IPS-NIHi7 (cell line): ENCODE measurements around the gene RASGRP2.
"Not testable (repeated sequence)": the region's sequence is repeated elsewhere in the genome, so short reads cannot be mapped to it uniquely, and the experiment has no call there.

Experiments used
- DNase-seq: peaks from one replicate; pipeline ENCODE4 v3.0.0; 2012; ENCODE audit warnings: mixed read lengths; ENCODE audit errors: extremely low spot score

RASGRP2 gene

DNA sequence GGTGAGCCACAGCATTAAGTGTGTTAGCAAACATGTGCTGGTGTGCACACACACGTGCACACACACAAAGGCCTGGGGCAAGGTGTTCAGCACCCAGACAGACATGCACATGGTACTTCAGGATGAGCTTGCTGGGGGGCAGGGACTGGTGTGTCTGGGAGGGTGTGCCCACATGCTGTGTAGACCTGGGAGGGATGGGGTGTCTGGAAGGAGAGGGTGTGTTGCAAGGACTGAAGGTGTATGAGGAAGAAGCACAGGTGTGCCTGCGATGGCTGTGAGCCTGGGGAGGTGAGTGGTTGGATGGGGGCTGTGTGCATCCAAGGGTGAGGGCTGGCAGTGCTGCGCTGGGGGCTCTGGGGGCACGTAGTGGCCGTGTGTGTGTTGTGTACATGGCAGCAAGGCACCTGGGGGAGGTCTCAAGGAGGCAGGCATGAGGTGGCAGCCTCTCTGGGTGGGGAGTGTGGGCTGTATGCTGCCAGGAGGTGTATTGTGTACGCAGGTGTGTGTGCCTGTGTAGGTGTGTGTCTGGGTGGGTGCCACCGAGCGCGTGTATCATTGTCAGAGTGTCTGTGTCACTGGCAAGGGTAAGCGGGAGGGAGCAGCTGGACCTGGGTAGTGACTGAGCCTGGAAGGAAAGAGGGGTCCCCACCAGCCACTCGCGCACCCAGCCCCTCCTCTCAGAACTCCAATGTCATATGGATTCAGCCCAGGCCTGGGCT, 23.1 kb downstream of the RASGRP2 start:
- no peak for DNase-seq

DNA sequence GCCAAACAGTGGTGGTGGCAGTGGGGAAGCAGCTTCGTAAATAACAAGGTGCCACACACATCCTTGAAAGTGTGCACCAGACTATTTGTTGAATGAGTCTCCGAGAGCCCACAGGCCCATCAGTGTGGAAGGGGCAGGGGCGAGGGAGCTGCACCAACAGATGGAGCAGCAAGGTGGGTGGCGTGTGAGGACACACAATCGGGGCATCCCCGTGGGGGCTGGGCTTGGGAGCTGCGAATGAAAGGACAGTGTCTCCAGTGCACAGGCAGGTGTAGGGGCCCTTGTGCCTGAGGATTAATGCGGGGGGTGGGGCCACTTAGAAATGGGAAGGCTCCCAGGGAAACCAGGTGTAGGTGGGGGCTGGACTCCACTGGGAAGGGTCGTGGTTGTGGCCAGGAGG, 23.8 kb downstream of the RASGRP2 start:
- DNase-seq = no peak

GRCh38 chr11:64719406-64719805, 24.5 kb downstream of the RASGRP2 start:
- DNase-seq = no peak

GRCh38 chr11:64718780-64719124, 25.2 kb downstream of the RASGRP2 start:
- DNase-seq = no peak

DNA sequence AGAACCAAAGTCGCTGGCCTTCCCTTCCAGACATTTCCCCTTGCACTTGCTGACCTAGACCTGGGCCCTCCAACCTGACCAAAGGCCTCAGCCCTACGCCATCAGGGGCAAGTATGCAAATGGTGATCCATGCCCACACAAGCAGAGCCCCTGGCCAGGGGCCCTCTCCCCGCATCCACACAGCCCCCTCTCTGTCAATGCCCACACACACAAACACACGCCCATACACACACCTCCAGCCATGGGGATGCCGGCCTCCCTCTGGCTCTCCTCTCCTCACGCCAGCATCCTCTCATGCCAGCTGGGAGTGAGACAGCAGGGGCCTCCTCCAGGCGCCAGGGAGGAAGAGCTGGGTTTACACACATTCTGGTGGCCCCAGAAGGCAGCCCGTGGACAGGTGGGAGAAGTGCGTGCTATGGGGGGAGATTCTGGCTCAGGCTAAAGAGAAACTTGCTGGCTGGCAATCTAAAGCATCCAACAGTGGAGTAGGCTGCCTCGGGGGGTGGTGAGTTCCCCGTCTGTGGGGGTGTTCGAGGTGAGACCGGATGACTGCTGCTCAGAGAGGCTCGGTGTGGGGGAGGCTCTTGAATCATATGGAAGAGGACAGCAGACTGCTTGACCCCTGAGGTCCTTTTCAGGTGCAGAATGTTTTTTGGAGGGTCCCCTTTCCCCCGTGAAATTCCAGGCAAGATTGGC, 25.7 kb downstream of the RASGRP2 start:
- no peak for DNase-seq

DNA sequence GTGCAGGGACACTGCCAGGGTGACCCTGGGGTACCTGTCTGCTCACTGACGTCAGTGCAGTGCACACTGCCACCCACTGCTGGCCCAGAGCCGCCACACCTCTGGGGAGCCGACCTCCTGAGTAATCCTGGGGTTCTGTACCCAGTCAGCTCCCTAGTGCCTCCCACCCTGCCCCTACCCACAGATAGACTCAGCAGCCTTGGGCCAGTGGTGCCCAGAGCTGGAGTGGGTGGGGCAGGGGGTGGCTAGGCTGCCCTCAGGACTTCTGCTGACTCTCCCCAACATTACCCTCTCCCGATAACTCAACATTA, 26.7 kb downstream of the RASGRP2 start:
- DNase-seq = no peak

GRCh38 chr11:64716473-64717267, 27.3 kb downstream of the RASGRP2 start:
- no peak for DNase-seq

DNA sequence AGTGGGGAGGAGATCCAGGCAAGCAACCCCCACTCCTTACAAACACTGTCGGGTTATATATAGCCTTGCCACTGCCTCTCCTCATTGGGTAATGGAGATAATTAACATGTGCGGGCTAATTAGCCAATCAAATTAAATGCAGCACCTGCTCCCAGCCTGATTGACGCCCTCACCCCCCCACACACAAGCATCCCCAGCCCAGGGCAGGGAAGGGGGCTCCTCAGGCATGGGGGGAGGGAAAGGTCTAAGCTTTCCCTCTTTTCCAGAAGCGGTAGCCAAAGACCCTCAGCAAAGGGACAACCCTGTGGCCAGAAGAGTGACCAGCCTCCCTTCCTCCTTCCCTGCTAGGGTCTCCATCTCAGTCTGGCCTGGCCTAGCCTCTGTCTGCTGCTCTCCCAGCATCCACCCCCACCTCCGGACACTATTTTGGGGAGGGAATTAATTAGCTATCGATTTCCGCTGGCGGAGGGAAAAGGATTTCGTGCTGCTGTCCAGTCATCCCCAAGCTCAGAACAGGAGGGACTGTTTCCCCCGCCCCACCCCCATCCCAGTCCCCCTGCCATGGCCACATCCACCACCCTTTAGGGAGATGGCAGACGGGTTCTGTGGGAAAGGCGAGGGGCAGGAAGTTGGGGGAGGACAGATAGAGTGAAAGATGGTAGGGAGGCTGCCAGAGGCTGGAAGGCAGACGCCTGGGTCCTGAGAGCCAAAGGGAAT, 28.0 kb downstream of the RASGRP2 start:
- DNase-seq = no peak

- DNase-seq = no peak
Measured at GRCh38 chr11:64715110-64715509, 28.8 kb downstream of the RASGRP2 start.

- no peak for DNase-seq
Measured at GRCh38 chr11:64714666-64715065, 29.3 kb downstream of the RASGRP2 start.

DNA sequence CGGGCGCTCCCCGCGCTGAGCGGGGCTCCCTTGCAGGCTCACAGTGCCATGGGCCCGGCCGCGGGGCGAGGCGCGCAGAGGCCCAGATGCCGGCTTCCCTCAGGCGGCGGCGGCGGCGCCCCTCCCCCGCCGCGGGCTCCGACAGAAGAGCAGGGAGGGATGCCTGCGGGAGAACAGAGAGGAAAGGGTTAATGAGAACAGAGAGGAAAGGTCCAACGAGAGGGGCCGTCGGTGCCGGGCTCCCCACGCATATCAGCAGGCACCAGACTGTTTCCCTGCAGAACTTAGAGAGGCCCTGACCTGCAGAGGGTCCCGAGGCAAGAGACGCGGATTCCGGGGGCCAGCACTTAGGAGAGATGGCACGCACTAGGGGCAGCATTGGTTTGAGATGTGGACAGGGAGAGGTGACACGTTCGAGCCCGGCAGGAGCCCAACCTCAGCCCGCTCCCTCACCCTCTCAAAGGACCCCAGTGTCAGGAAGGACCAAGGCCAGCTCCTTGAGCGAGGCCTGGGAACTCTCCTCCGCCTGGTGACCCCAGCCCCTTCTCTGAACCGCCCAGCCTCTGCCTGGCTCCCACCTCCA, 30.1 kb downstream of the RASGRP2 start:
- DNase-seq = peak; percentile 79

DNA sequence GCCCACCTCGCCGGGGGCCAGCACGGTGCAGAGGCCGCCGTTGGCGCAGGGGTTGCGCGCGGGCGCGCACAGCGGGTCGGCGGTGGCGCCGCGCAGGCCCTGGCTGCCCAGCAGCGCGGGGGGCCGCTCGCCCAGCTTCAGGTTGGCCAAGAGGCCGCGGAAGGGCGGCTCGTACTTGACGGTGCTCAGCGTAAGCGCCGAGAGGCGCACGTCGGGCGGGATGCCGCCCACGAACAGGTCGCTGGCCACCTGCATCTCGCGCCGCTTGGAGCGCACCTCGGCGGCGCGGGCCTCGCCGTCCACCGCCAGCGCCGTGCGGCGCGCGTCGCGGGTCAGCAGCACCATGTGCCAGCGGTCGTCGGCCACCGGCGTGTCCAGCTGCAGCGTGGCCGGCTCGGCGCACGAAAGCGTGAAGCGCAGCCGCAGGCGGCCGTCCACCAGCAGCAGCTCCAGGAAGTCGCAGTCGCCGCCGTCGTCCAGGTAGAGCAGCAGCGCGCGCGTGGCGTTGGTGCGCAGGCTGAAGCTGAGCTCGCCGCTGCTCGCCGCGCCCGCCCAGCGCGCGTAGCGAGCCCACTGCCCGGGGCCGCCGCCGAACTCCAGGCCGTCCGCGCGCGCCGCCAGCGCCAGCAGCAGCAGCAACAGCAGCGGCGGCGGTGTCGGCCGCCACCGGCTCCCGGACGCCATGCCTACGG, 30.8 kb downstream of the RASGRP2 start:
- no peak for DNase-seq

DNA sequence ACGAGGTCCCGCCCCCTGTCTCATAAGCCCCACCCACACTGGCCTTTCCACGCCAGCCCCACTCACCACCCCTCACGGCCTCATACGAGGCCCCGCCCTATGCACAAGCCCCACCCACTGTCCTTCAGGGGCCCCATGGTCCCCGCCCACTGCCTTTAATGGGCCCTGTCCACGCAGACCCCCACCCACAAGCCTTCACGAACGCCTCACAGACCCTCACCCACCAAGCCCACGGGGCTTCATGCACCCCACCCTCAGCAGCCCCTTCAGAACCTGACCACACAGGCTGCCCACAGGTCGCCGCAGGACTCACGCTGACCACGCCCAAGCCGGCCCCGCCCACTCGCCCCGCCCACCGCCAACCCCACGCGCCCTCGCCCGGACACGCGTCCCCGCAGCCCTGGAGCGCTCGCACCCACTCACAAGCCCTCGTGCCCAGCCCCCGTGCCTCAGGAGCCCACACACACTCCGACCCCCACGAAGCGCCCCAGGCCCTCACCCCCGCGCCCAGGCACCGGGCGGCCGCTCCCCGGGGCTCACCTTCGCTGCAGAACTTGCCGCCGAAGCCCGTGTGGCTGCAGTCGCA, 31.4 kb downstream of the RASGRP2 start:
- no peak for DNase-seq

- no peak for DNase-seq
Measured at GRCh38 chr11:64711956-64712362, 32.0 kb downstream of the RASGRP2 start.

DNA sequence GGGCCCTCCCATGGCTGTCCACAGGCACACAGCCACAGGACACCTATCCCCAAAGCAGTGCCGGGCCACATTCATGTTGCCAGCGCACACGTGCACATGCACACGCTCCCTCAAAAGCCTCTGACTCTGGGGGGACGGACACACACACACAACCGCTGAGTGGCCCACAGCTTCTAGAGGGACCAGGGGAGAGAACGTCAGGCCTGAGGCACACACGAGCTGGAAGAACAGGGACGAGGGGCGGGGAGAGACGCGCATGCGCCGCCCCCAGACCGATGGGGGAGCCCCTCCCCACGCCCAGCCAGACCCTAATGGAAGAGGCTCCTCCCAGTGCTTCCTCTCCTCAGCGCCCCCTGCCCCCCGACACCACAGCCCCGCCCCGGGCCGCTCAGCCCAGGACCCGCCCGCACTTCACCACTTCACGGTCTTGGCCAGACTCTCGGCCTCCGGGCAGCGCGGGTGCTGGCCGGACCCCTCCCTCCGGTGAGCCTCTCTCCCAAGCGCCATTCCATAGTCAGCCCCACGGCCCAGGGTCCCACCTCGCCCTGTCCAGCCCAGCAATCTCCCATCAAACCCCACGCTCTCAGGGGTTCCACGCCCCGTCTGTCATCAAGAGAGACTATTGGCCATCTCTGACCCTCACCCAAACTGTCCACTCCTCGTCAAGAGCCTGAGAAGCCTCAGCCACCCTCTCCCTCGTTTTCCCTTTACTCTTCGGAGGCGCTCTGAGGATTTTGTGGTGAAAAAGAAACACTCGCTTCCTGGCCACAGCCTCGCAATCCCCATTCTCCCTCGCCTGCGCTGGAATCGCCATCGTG, 32.6 kb downstream of the RASGRP2 start:
- peak; percentile 82 for DNase-seq

GRCh38 chr11:64710418-64711137, 33.4 kb downstream of the RASGRP2 start:
- DNase-seq = no peak

GRCh38 chr11:64705501-64705900, 38.4 kb downstream of the RASGRP2 start:
- DNase-seq = no peak

GRCh38 chr11:64703048-64703447, 40.9 kb downstream of the RASGRP2 start:
- no peak for DNase-seq

DNA sequence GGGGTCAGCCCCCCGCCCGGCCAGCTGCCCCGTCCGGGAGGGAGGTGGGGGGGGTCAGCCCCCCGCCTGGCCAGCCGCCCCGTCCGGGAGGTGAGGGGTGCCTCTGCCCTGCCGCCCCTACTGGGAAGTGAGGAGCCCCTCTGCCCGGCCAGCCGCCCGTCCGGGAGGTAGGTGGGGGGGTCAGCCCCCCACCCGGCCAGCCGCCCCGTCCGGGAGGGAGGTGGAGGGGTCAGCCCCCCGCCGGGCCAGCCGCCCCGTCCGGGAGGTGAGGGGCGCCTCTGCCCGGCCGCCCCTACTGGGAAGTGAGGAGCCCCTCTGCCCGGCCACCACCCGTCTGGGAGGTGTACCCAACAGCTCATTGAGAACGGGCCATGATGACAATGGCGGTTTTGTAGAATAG, 42.0 kb downstream of the RASGRP2 start:
- DNase-seq = not testable (repeated sequence)
